Calu3 (cell line): Measurements from ENCODE around the gene CENPU. TPM values are rescaled to one million over a fixed set of nuclear protein-coding genes. Genes with fewer than 3 reads are reported as not detected.

ENCODE experiments used
- BruUV-seq: library from RNA; stranded (reverse); fragments of 400-500 nt; replicated peaks from 2 replicates; lab custom pipeline; 2021; lab: Mats Ljungman, UMichigan
- CTCF ChIA-PET: fragments of 300-600 bp; sonication (Branson Sonifier 250); formaldehyde crosslinking; loops from one replicate; lab custom pipeline; 2022; ENCODE audit warnings: antibody characterized with exemption; lab: Charles Lee
- DNase-seq: peaks from one replicate; pipeline ENCODE4 v3.0.0; 2022
- H3K27ac Mint-ChIP-seq: one replicate; pipeline ENCODE4 v1.8.0; 2022; ENCODE audit warnings: mixed read lengths; ENCODE audit not compliant: unreplicated experiment
- H3K27me3 Mint-ChIP-seq: one replicate; pipeline ENCODE4 v1.8.0; 2022; ENCODE audit warnings: mixed read lengths; ENCODE audit not compliant: unreplicated experiment
- H3K36me3 Mint-ChIP-seq: one replicate; pipeline ENCODE4 v1.8.0; 2022; ENCODE audit warnings: mild to moderate bottlenecking, moderate library complexity, mixed read lengths; ENCODE audit not compliant: insufficient read depth, unreplicated experiment
- H3K4me1 Mint-ChIP-seq: one replicate; pipeline ENCODE4 v1.8.0; 2022; ENCODE audit warnings: mild to moderate bottlenecking, low read depth, mixed read lengths; ENCODE audit not compliant: unreplicated experiment
- H3K4me3 Mint-ChIP-seq: one replicate; pipeline ENCODE4 v1.8.0; 2022; ENCODE audit warnings: mild to moderate bottlenecking, low read depth, moderate library complexity, mixed read lengths; ENCODE audit not compliant: unreplicated experiment
- H3K9me3 Mint-ChIP-seq: one replicate; pipeline ENCODE4 v1.8.0; 2022; ENCODE audit warnings: low read depth, mixed read lengths; ENCODE audit not compliant: unreplicated experiment
- CTCF ChIP-seq: fragments of 200-600 bp; IDR thresholded peaks from one replicate; pipeline ENCODE4 v1.8.0; 2022; ENCODE audit warnings: antibody characterized with exemption; ENCODE audit not compliant: unreplicated experiment
- intact Hi-C: fragments of 100-400 bp; cut with micrococcal nuclease; formaldehyde crosslinking; loops from one replicate; pipeline ENCODE4 v1.10.0; 2022; ENCODE audit not compliant: unreplicated experiment
- total RNA-seq: library from RNA; stranded (reverse); gene quantifications from 2 replicates; pipeline ENCODE4 v1.2.3, GENCODE V29; 2022

Gene CENPU
- total RNA-seq, 1 experiment from 2014 or later: 79.2 TPM

GRCh38 chr4:184729946-184730345 is 4.0 kb downstream of the CENPU start:
- H3K27me3 Mint-ChIP-seq: no peaks in the 10 kb centered on the region
- H3K36me3 Mint-ChIP-seq: peaks cover 66% of the 10 kb centered on the region
- H3K4me3 Mint-ChIP-seq: peak overlapping the region; percentile 96
- intact Hi-C loops: no loop called here
- no TSS peak for BruUV-seq
- CTCF ChIA-PET: interaction anchor here (1.1 kb wide), 1 partner anchor 16 kb away, joined by 3 read pairs; no protein-coding TSS in a partner anchor
- no peak for TF ChIP-seq CTCF
- DNase-seq: no peak
- peak overlapping the region; percentile 97 for H3K27ac Mint-ChIP-seq
- peaks cover 28% of the 10 kb centered on the region for H3K4me1 Mint-ChIP-seq
- H3K9me3 Mint-ChIP-seq: no peaks in the 10 kb centered on the region

- Mint-ChIP-seq H3K27ac (peak overlapping the region; percentile 97), H3K36me3 (peaks cover 66% of the 10 kb centered on the region), H3K4me3 (peak overlapping the region; percentile 96), H3K9me3 (no peaks in the 10 kb centered on the region), H3K27me3 (no peaks in the 10 kb centered on the region), H3K4me1 (peaks cover 28% of the 10 kb centered on the region)
- no peak for TF ChIP-seq CTCF
- intact Hi-C loops: no loop called here
- no TSS peak for BruUV-seq
- CTCF ChIA-PET: interaction anchor here (1.0 to 1.1 kb wide), 2 partner anchors 17 to 463 kb away, joined by 3 read pairs; no protein-coding TSS in a partner anchor
- peak; percentile 14 for DNase-seq
Observed at GRCh38 chr4:184728858-184729257, 5.0 kb downstream of the CENPU start.

GRCh38 chr4:184727430-184727829 is 6.5 kb downstream of the CENPU start:
- no peak overlapping the region for H3K4me3 Mint-ChIP-seq
- H3K9me3 Mint-ChIP-seq: no peaks in the 10 kb centered on the region

GRCh38 chr4:184722798-184723197 is 11.1 kb downstream of the CENPU start:
- BruUV-seq: no TSS peak
- Mint-ChIP-seq H3K4me1 (peaks cover 52% of the 10 kb centered on the region), H3K27me3 (no peaks in the 10 kb centered on the region), H3K4me3 (no peak overlapping the region), H3K9me3 (no peaks in the 10 kb centered on the region), H3K27ac (peak overlapping the region; percentile 11), H3K36me3 (peaks cover 36% of the 10 kb centered on the region)
- no peak for DNase-seq
- intact Hi-C loops: no loop called here
- TF ChIP-seq CTCF: no peak
- CTCF ChIA-PET: interaction anchor here (0.7 kb wide), 1 partner anchor 20 kb away, joined by 3 read pairs; no protein-coding TSS in a partner anchor

More at GRCh38 chr4:184727430-184727829, 6.5 kb downstream of the CENPU start:
- CTCF ChIA-PET: no interaction called here
- Mint-ChIP-seq H3K36me3 (peaks cover 62% of the 10 kb centered on the region), H3K4me1 (peaks cover 39% of the 10 kb centered on the region), H3K27me3 (no peaks in the 10 kb centered on the region), H3K27ac (peak overlapping the region; percentile 97)
- BruUV-seq: no TSS peak
- TF ChIP-seq CTCF: no peak
- no peak for DNase-seq
- intact Hi-C loops: no loop called here
